Activated naive CD4-positive, alpha-beta T cell (primary cell): Measurements from ENCODE around the gene RMDN2.
"Not testable (repeated sequence)": the region's sequence is repeated elsewhere in the genome, so short reads cannot be mapped to it uniquely, and the experiment has no call there.

Source experiments
- DNase-seq, 4 experiments: peaks; one replicate each; lab custom pipeline; 2025; lab: John Stamatoyannopoulos, UW

RMDN2 gene

GRCh38 chr2:37897511-37897910 is 27.6 kb upstream of the RMDN2 start:
- DNase-seq: no peak

GRCh38 chr2:37898448-37898847 is 26.6 kb upstream of the RMDN2 start:
- DNase-seq: no peak

GRCh38 chr2:37902991-37903390 is 22.1 kb upstream of the RMDN2 start:
- DNase-seq: no peak

- DNase-seq: no peak
Measured at GRCh38 chr2:37904425-37904824, 20.7 kb upstream of the RMDN2 start.

- DNase-seq: no peak
Measured at GRCh38 chr2:37904993-37905392, 20.1 kb upstream of the RMDN2 start.

- no peak for DNase-seq
Measured at GRCh38 chr2:37906131-37906530, 19.0 kb upstream of the RMDN2 start.

GRCh38 chr2:37907501-37908225 is 17.4 kb upstream of the RMDN2 start:
- no peak for DNase-seq

GRCh38 chr2:37911296-37911873 is 13.7 kb upstream of the RMDN2 start:
- DNase-seq: no peak

GRCh38 chr2:37912056-37912455 is 13.0 kb upstream of the RMDN2 start:
- no peak for DNase-seq

GRCh38 chr2:37912616-37913015 is 12.5 kb upstream of the RMDN2 start:
- no peak for DNase-seq

- DNase-seq: no peak
Measured at GRCh38 chr2:37914340-37914739, 10.7 kb upstream of the RMDN2 start.

- no peak for DNase-seq
Measured at GRCh38 chr2:37915773-37916172, 9.3 kb upstream of the RMDN2 start.

GRCh38 chr2:37916512-37917082 is 8.5 kb upstream of the RMDN2 start:
- no peak for DNase-seq

GRCh38 chr2:37917281-37918228 is 7.5 kb upstream of the RMDN2 start:
- no peak for DNase-seq

GRCh38 chr2:37918742-37919186 is 6.3 kb upstream of the RMDN2 start:
- no peak for DNase-seq

GRCh38 chr2:37919631-37920032 is 5.5 kb upstream of the RMDN2 start:
- DNase-seq: no peak

- DNase-seq: no peak
Measured at GRCh38 chr2:37920570-37920969, 4.5 kb upstream of the RMDN2 start.

GRCh38 chr2:37921781-37922180 is 3.3 kb upstream of the RMDN2 start:
- DNase-seq: no peak

GRCh38 chr2:37923308-37924055 is 1.6 kb upstream of the RMDN2 start:
- no peak for DNase-seq

GRCh38 chr2:37926635-37927034 is 1.5 kb downstream of the RMDN2 start:
- DNase-seq: no peak

GRCh38 chr2:37928377-37928776 is 3.3 kb downstream of the RMDN2 start:
- no peak for DNase-seq

- not testable (repeated sequence) for DNase-seq
Measured at GRCh38 chr2:37930392-37930791, 5.3 kb downstream of the RMDN2 start.
